B cell (primary cell): Measurements from ENCODE around the gene PIGR. TPM values are rescaled to one million over a fixed set of nuclear protein-coding genes. Genes with fewer than 3 reads are reported as not detected.

Source experiments
- ATAC-seq: fragments of 200-7000 bp; cut with Tn5 transposase; one replicate; pipeline ENCODE4 v1.10.0; 2021; ENCODE audit warnings: low read depth, mild to moderate bottlenecking, moderate number of reproducible peaks, moderate library complexity
- CTCF ChIA-PET: fragments of 350-600 bp; sonication (Branson Sonifier 250); formaldehyde crosslinking; loops from one replicate; lab custom pipeline; 2021; ENCODE audit warnings: antibody characterized with exemption, inconsistent platforms; lab: Charles Lee
- POLR2A ChIA-PET: fragments of 350-600 bp; sonication (Branson Sonifier 250); formaldehyde crosslinking; loops from one replicate; lab custom pipeline; 2021; ENCODE audit warnings: antibody characterized with exemption; lab: Charles Lee
- DNase-seq: peaks from one replicate; pipeline ENCODE4 v3.0.0; 2013
- H2AFZ ChIP-seq: 2 replicates; pipeline ENCODE4 v1.6.1; 2012; ENCODE audit warnings: mild to moderate bottlenecking, low read depth, low read length; ENCODE audit not compliant: insufficient read depth, poor library complexity, severe bottlenecking
- H3K27ac ChIP-seq, 2 donors: 1 replicate in 1 of 2; 2 replicates in 1 of 2; pipeline ENCODE4 v1.5.1; 2012 to 2013; ENCODE audit warnings: low read length in 2 of 2, mild to moderate bottlenecking in 2 of 2, moderate library complexity in 1 of 2
- H3K27me3 ChIP-seq, 4 experiments: fragments of 200-600 bp in 1 of 4; sonication (generic) in 1 of 4; replicated peaks in 1 of 4; 1 replicate in 2 of 4; 2 replicates in 2 of 4; pipeline versions ENCODE4 v1.6.1 to v1.7.0; 2013 to 2016; ENCODE audit warnings: low read length in 3 of 4, mild to moderate bottlenecking in 2 of 4, mixed read lengths in 1 of 4, moderate library complexity in 1 of 4; ENCODE audit not compliant: insufficient read depth in 4 of 4, control insufficient read depth in 3 of 4; ENCODE audit errors: control extremely low read depth in 1 of 4
- H3K36me3 ChIP-seq, 2 experiments: replicated peaks in 1 of 2; 1 replicate in 1 of 2; 2 replicates in 1 of 2; pipeline versions ENCODE4 v1.6.1 to v1.7.1; 2013; ENCODE audit warnings: low read length in 1 of 2; ENCODE audit not compliant: insufficient read depth in 2 of 2, control insufficient read depth in 1 of 2; ENCODE audit errors: control extremely low read depth in 1 of 2, extremely low read depth in 1 of 2
- H3K4me1 ChIP-seq, 2 donors: fragments of 200-600 bp in 1 of 2; sonication (generic) in 1 of 2; 1 replicate in 1 of 2; 2 replicates in 1 of 2; pipeline versions ENCODE4 v1.5.1 to v1.6.1; 2013 to 2017; ENCODE audit warnings: low read length in 2 of 2; ENCODE audit not compliant: control insufficient read depth in 2 of 2, insufficient read depth in 2 of 2
- H3K4me2 ChIP-seq: replicated peaks from 2 replicates; pipeline ENCODE3; 2012; ENCODE audit warnings: mild to moderate bottlenecking, low read depth, low read length; ENCODE audit not compliant: poor library complexity, severe bottlenecking
- H3K4me3 ChIP-seq, 5 experiments: fragments of 200-600 bp in 1 of 5; sonication (generic) in 1 of 5; 1 replicate in 3 of 5; 2 replicates in 2 of 5; pipeline versions ENCODE4 v1.5.1 to v1.7.0; 2011 to 2016; ENCODE audit warnings: low read length in 4 of 5, mild to moderate bottlenecking in 4 of 5, low read depth in 2 of 5, control low read depth in 1 of 5, moderate library complexity in 1 of 5; ENCODE audit not compliant: insufficient read depth in 1 of 5; ENCODE audit errors: control extremely low read depth in 1 of 5, extremely low read depth in 1 of 5
- H3K79me2 ChIP-seq: fragments of 200-600 bp; sonication (generic); one replicate; pipeline ENCODE4 v1.6.0; 2016; ENCODE audit warnings: low read length; ENCODE audit not compliant: control insufficient read depth, insufficient read depth
- H3K9ac ChIP-seq: fragments of 200-600 bp; sonication (generic); 2 replicates; pipeline ENCODE4 v1.6.1; 2017; ENCODE audit warnings: mild to moderate bottlenecking, low read length, moderate library complexity
- H3K9me3 ChIP-seq, 3 donors: one replicate each; pipeline versions ENCODE4 v1.6.1 to v1.7.1; 2013; ENCODE audit warnings: low read length in 2 of 3; ENCODE audit not compliant: control insufficient read depth in 2 of 3, insufficient read depth in 1 of 3; ENCODE audit errors: control extremely low read depth in 1 of 3
- H4K20me1 ChIP-seq: 2 replicates; pipeline ENCODE4 v1.6.0; 2012; ENCODE audit warnings: mild to moderate bottlenecking, low read length; ENCODE audit not compliant: insufficient read depth, control insufficient read depth, poor library complexity, severe bottlenecking
- H3K27ac Mint-ChIP-seq: one replicate; pipeline ENCODE4 v1.8.0; 2021; ENCODE audit warnings: mixed read lengths
- H3K27me3 Mint-ChIP-seq: one replicate; pipeline ENCODE4 v1.8.0; 2021; ENCODE audit warnings: mixed read lengths
- H3K4me1 Mint-ChIP-seq: one replicate; pipeline ENCODE4 v1.8.0; 2021; ENCODE audit warnings: mixed read lengths
- H3K4me3 Mint-ChIP-seq: one replicate; pipeline ENCODE4 v1.8.0; 2021; ENCODE audit warnings: mixed read lengths
- H3K9me3 Mint-ChIP-seq: one replicate; pipeline ENCODE4 v1.8.0; 2022; ENCODE audit warnings: mixed read lengths; ENCODE audit not compliant: insufficient read depth
- CTCF ChIP-seq: fragments of 200-600 bp; IDR thresholded peaks from one replicate; pipeline ENCODE4 v1.8.0; 2022; ENCODE audit warnings: antibody characterized with exemption, mild to moderate bottlenecking
- EZH2 ChIP-seq: IDR thresholded peaks from 2 replicates; pipeline ENCODE4 v1.6.1; 2012; ENCODE audit warnings: borderline replicate concordance, low read depth, mild to moderate bottlenecking, moderate library complexity, low read length; ENCODE audit not compliant: insufficient read depth, poor library complexity, severe bottlenecking
- WGBS: methylation state at CpG from one replicate; pipeline ENCODE4 v1.1.5; 2013; ENCODE audit warnings: missing lambda C conversion rate; ENCODE audit not compliant: insufficient coverage; 5-methylcytosine and 5-hydroxymethylcytosine counted together
- intact Hi-C: fragments of 100-400 bp; cut with micrococcal nuclease; formaldehyde crosslinking; loops from one replicate; pipeline ENCODE4 v1.10.0; 2022
- polyA plus RNA-seq: library from polyadenylated mRNA; depleted of rRNA; stranded (reverse); fragments of >200 nt; gene quantifications from 2 replicates; pipeline ENCODE4 v1.2.3, GENCODE V29; 2012
- total RNA-seq, 2 donors: library from RNA; stranded (reverse); fragments of 120-200 nt in 1 of 2; gene quantifications; 1 replicate in 1 of 2; 2 replicates in 1 of 2; pipeline versions ENCODE4 v1.2.3 to v1.2.4, GENCODE V29; 2013 to 2022

The PIGR gene
- total and polyA plus RNA-seq, 2 donors (not counting 1 experiment from before 2014, with no cell fraction given): 0.31 to 1.1 TPM

- no peak overlapping the region for H3K9ac ChIP-seq
- Mint-ChIP-seq H3K4me1 (peaks cover 26% of the 10 kb centered on the region), H3K4me3 (no peak overlapping the region), H3K27me3 (peaks cover 3% of the 10 kb centered on the region), H3K9me3 (no peaks in the 10 kb centered on the region), H3K27ac (no peak overlapping the region)
- H2AFZ ChIP-seq: peak overlapping the region; percentile 19
- ATAC-seq (no peak), DNase-seq (no peak)
- WGBS: 91% methylated on average over 5 of the region's 10 CpGs
- H3K4me3 ChIP-seq: no peak overlapping the region
- no peaks in the 10 kb centered on the region for H3K79me2 ChIP-seq
- ChIA-PET POLR2A (no interaction called here), CTCF (interaction anchor here (0.6 to 1.9 kb wide), 9 partner anchors 10 to 553 kb away, joined by 3 to 11 read pairs (median 3); no protein-coding TSS in a partner anchor)
- intact Hi-C loops: no loop called here
- H3K27me3 ChIP-seq: no peaks in the 10 kb centered on the region
- H3K27ac ChIP-seq: no peak overlapping the region
- H3K4me2 ChIP-seq: no peak overlapping the region
- H3K9me3 ChIP-seq: peaks cover 0 to 5% (median 1%) of the 10 kb centered on the region in 3 donors
- H3K36me3 ChIP-seq: no peaks in the 10 kb centered on the region
- no peak for TF ChIP-seq EZH2
- TF ChIP-seq CTCF: no peak
- no peaks in the 10 kb centered on the region for H4K20me1 ChIP-seq
- peaks cover 7 to 11% of the 10 kb centered on the region in 2 donors for H3K4me1 ChIP-seq
These were observed 8.4 kb upstream of the PIGR start for GRCh38 chr1:206954459-206955342.

- H3K4me1 ChIP-seq: peaks cover 11 to 12% of the 10 kb centered on the region in 2 donors
- no peaks in the 10 kb centered on the region for H3K9me3 Mint-ChIP-seq
- no peak overlapping the region for H2AFZ ChIP-seq
- ATAC-seq: no peak
- H3K36me3 ChIP-seq: no peaks in the 10 kb centered on the region
- intact Hi-C loops: no loop called here
- H3K9ac ChIP-seq: no peak overlapping the region
- no peak overlapping the region for H3K27ac Mint-ChIP-seq
- H3K9me3 ChIP-seq: peaks cover 0 to 6% (median 4%) of the 10 kb centered on the region in 3 donors
- no peak overlapping the region for H3K4me3 ChIP-seq
- 94% methylated on average over 2 of the region's 2 CpGs for WGBS
- H4K20me1 ChIP-seq: no peaks in the 10 kb centered on the region
- H3K27ac ChIP-seq: no peak overlapping the region
- ChIA-PET POLR2A (no interaction called here), CTCF (interaction anchor here (1.9 kb wide), 1 partner anchor 41 kb away, joined by 11 read pairs; no protein-coding TSS in a partner anchor)
- H3K4me3 Mint-ChIP-seq: no peak overlapping the region
- DNase-seq: no peak
- peaks cover 35% of the 10 kb centered on the region for H3K4me1 Mint-ChIP-seq
- no peak for TF ChIP-seq CTCF
- no peak for TF ChIP-seq EZH2
- H3K79me2 ChIP-seq: no peaks in the 10 kb centered on the region
- peaks cover 3% of the 10 kb centered on the region for H3K27me3 Mint-ChIP-seq
- H3K4me2 ChIP-seq: no peak overlapping the region
- H3K27me3 ChIP-seq: no peaks in the 10 kb centered on the region
These were observed 7.4 kb upstream of the PIGR start for GRCh38 chr1:206953626-206954025.
